Measurements from ENCODE around the gene KDELR3. TPM values are rescaled to one million over a fixed set of nuclear protein-coding genes. Genes with fewer than 3 reads are reported as not detected.
"Not testable (repeated sequence)": the region's sequence is repeated elsewhere in the genome, so short reads cannot be mapped to it uniquely, and the experiment has no call there.

KDELR3 gene
- total RNA-seq, 1 donor from 2014 or later, result 7.1 TPM

- Histone ChIP-seq H3K27me3 (ENCODE audit: control insufficient read depth, insufficient read depth, low read length) (peaks cover 3% of the 10 kb centered on the region), H3K36me3 (ENCODE audit: control insufficient read depth, insufficient read depth, low read length) (no peaks in the 10 kb centered on the region), H3K4me3 (ENCODE audit: low read depth, low read length) (peak overlapping the region; percentile 49)
- DNase-seq (ENCODE audit: low read depth) (no peak), FAIRE-seq (no peak)
- TF ChIP-seq, protein P1, sequence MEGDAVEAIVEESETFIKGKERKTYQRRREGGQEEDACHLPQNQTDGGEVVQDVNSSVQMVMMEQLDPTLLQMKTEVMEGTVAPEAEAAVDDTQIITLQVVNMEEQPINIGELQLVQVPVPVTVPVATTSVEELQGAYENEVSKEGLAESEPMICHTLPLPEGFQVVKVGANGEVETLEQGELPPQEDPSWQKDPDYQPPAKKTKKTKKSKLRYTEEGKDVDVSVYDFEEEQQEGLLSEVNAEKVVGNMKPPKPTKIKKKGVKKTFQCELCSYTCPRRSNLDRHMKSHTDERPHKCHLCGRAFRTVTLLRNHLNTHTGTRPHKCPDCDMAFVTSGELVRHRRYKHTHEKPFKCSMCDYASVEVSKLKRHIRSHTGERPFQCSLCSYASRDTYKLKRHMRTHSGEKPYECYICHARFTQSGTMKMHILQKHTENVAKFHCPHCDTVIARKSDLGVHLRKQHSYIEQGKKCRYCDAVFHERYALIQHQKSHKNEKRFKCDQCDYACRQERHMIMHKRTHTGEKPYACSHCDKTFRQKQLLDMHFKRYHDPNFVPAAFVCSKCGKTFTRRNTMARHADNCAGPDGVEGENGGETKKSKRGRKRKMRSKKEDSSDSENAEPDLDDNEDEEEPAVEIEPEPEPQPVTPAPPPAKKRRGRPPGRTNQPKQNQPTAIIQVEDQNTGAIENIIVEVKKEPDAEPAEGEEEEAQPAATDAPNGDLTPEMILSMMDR (IDR thresholded peaks at IDR 0.05; ENCODE audit: insufficient read depth, low read length, severe bottlenecking), result no peak
These were observed 425 bp upstream of the KDELR3 start for GRCh38 chr22:38467438-38467903.

- FAIRE-seq, result no peak
- H3K36me3 ChIP-seq (ENCODE audit: control insufficient read depth, insufficient read depth, low read length), result no peaks in the 10 kb centered on the region
- H3K27me3 ChIP-seq (ENCODE audit: control insufficient read depth, insufficient read depth, low read length), result peaks cover 3% of the 10 kb centered on the region
- H3K4me3 ChIP-seq (ENCODE audit: low read depth, low read length), result peak overlapping the region; percentile 49
- TF ChIP-seq, protein P1 (IDR thresholded peaks at IDR 0.05; ENCODE audit: insufficient read depth, low read length, severe bottlenecking), result no peak
- no peak for DNase-seq (ENCODE audit: low read depth)
These were observed 778 bp downstream of the KDELR3 start for GRCh38 chr22:38468443-38469305.

- TF ChIP-seq, protein P1 (IDR thresholded peaks at IDR 0.05; ENCODE audit: insufficient read depth, low read length, severe bottlenecking), result no peak
- H3K4me3 ChIP-seq (ENCODE audit: low read depth, low read length), result no peak overlapping the region
- DNase-seq (ENCODE audit: low read depth), result no peak
- FAIRE-seq, result no peak
- no peaks in the 10 kb centered on the region for H3K36me3 ChIP-seq (ENCODE audit: control insufficient read depth, insufficient read depth, low read length)
- H3K27me3 ChIP-seq (ENCODE audit: control insufficient read depth, insufficient read depth, low read length), result peaks cover 3% of the 10 kb centered on the region
These were observed 1.4 kb downstream of the KDELR3 start for GRCh38 chr22:38469306-38469781.

DNA sequence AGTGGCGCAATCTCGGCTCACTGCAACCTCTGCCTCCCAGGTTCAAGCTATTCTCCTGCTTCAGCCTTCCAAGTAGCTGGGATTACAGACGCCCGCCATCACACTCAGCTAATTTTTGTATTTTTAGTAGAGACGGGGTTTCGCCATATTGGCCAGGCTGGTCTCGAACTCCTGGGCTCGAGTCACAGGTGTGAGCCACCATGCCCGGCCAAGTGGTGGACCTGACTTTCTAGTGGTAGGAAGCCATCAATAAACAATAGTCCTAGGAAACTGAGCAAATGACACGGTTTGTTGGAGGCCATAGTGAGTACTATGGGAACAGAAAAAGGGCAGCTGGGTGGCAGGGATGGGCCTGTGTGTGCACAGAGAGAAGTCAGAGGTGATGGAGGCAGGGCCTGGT, 2.3 kb downstream of the KDELR3 start:
- FAIRE-seq, result peak; percentile 62
- not testable (repeated sequence) for H3K27me3 ChIP-seq (ENCODE audit: control insufficient read depth, insufficient read depth, low read length); DNase-seq (ENCODE audit: low read depth); H3K4me3 ChIP-seq (ENCODE audit: low read depth, low read length); H3K36me3 ChIP-seq (ENCODE audit: control insufficient read depth, insufficient read depth, low read length)

DNA sequence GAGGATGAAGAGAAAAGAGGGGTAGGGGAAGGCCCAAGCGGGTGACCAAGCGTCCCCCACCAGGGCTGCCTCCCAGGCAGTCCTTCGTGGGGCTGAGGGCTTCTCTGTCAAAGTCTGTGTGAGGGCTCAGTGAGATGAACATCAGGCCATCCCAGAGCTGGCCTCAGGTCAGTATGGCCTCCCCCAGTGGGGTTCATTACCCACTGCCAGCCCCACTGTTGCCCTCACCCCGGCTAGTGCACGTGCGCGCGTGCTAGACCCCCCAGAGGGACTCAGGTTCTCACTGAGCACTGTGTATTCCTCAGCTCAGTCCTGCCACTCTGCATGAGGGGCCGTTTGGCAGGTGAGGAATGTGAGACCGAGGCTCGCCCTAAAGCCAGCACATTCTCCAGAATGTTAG, 3.3 kb downstream of the KDELR3 start:
- Histone ChIP-seq H3K4me3 (ENCODE audit: low read depth, low read length) (no peak overlapping the region), H3K36me3 (ENCODE audit: control insufficient read depth, insufficient read depth, low read length) (no peaks in the 10 kb centered on the region), H3K27me3 (ENCODE audit: control insufficient read depth, insufficient read depth, low read length) (peaks cover 3% of the 10 kb centered on the region)
- DNase-seq (ENCODE audit: low read depth) (no peak), FAIRE-seq (no peak)
- TF ChIP-seq, protein P1 (IDR thresholded peaks at IDR 0.05; ENCODE audit: insufficient read depth, low read length, severe bottlenecking), result no peak

DNA sequence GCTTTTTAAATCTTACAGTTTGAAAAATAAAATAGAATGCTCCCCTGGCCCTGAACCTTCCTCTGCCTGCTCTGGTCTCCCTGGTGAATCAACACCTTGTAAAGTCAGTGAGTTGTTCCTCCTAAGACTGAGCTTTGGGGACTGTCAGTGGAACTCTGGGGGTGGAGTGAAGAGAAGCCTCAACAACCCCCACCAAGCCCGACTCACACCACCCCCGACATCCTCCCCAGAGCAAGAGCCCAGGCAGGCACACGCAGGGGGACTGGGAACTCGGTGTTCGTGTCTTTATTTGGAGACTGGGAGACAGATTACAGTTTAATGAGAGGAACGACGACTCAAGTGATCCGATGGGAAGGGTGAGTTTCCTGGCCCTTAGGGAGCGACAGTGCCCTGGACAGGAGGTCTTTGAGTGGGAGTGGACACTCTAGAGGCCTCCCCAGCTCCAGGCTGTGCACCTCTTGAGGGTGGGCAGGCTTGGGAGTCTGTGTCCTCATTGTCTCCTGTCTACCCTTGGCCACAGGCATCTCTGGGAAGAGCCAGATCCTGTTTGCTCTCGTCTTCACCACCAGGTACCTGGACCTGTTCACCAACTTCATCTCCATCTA, 6.2 kb downstream of the KDELR3 start:
- no peaks in the 10 kb centered on the region for H3K27me3 ChIP-seq (ENCODE audit: control insufficient read depth, insufficient read depth, low read length)
- TF ChIP-seq, protein P1 (IDR thresholded peaks at IDR 0.05; ENCODE audit: insufficient read depth, low read length, severe bottlenecking), result no peak
- DNase-seq (ENCODE audit: low read depth) (no peak), FAIRE-seq (no peak)
- no peaks in the 10 kb centered on the region for H3K36me3 ChIP-seq (ENCODE audit: control insufficient read depth, insufficient read depth, low read length)
- no peak overlapping the region for H3K4me3 ChIP-seq (ENCODE audit: low read depth, low read length)

Data from bronchial epithelial cell (primary cell).